Mesenchymal stem cell (in vitro differentiated cells and primary cell): Measurements from ENCODE around the gene TSPAN32.
"Not testable (repeated sequence)": the region's sequence is repeated elsewhere in the genome, so short reads cannot be mapped to it uniquely, and the experiment has no call there.

ENCODE experiments used
- DNase-seq: peaks from one replicate; pipeline ENCODE4 v3.0.0-alpha.2; 2013
- H2AFZ ChIP-seq: one replicate; pipeline ENCODE4 v1.6.1; 2013; ENCODE audit warnings: low read depth, mild to moderate bottlenecking, control low read depth, inconsistent platforms, low read length, moderate library complexity
- H2AK5ac ChIP-seq: 2 replicates; pipeline ENCODE4 v1.6.1; 2013; ENCODE audit warnings: low read length, moderate library complexity, mild to moderate bottlenecking, inconsistent platforms; ENCODE audit not compliant: severe bottlenecking
- H2BK120ac ChIP-seq: one replicate; pipeline ENCODE4 v1.6.1; 2013; ENCODE audit warnings: low read depth, mild to moderate bottlenecking, inconsistent platforms, low read length, moderate library complexity
- H2BK12ac ChIP-seq, 2 experiments: one replicate each; pipeline ENCODE4 v1.6.1; 2013; ENCODE audit warnings: inconsistent platforms in 2 of 2, low read length in 2 of 2, mild to moderate bottlenecking in 2 of 2, moderate library complexity in 2 of 2, control low read depth in 1 of 2
- H2BK15ac ChIP-seq: one replicate; pipeline ENCODE4 v1.6.1; 2013; ENCODE audit warnings: mild to moderate bottlenecking, low read depth, inconsistent platforms; ENCODE audit not compliant: poor library complexity, severe bottlenecking
- H2BK5ac ChIP-seq: 2 replicates; pipeline ENCODE4 v1.6.1; 2013; ENCODE audit warnings: low read depth, mild to moderate bottlenecking, low read length, control low read depth, inconsistent platforms; ENCODE audit not compliant: poor library complexity, severe bottlenecking
- H3K14ac ChIP-seq, 2 experiments: one replicate each; pipeline ENCODE4 v1.6.1; 2013; ENCODE audit warnings: inconsistent platforms in 2 of 2, low read length in 2 of 2, control low read depth in 1 of 2, mild to moderate bottlenecking in 1 of 2, moderate library complexity in 1 of 2
- H3K18ac ChIP-seq, 2 experiments: one replicate each; pipeline ENCODE4 v1.6.1; 2013; ENCODE audit warnings: inconsistent platforms in 2 of 2, low read length in 2 of 2, control low read depth in 1 of 2, low read depth in 1 of 2, mild to moderate bottlenecking in 1 of 2
- H3K23ac ChIP-seq, 2 experiments: one replicate each; pipeline ENCODE4 v1.6.1; 2013; ENCODE audit warnings: inconsistent platforms in 2 of 2, low read length in 2 of 2, mild to moderate bottlenecking in 2 of 2, moderate library complexity in 2 of 2, control low read depth in 1 of 2
- H3K27ac ChIP-seq: 2 replicates; pipeline ENCODE4 v1.5.1; 2013; ENCODE audit warnings: mild to moderate bottlenecking, moderate library complexity, low read length, control low read depth, inconsistent platforms; ENCODE audit not compliant: poor library complexity, severe bottlenecking
- H3K27me3 ChIP-seq, 2 experiments: 2 replicates each; pipeline versions ENCODE4 v1.6.1 to v1.7.0; 2013; ENCODE audit warnings: low read length in 2 of 2, mild to moderate bottlenecking in 2 of 2, moderate library complexity in 2 of 2, control low read depth in 1 of 2, inconsistent platforms in 1 of 2; ENCODE audit not compliant: control insufficient read depth in 1 of 2, insufficient read depth in 1 of 2
- H3K36me3 ChIP-seq, 2 experiments: 2 replicates each; pipeline versions ENCODE4 v1.6.1 to v1.7.0; 2013; ENCODE audit warnings: low read length in 2 of 2, control low read depth in 1 of 2, inconsistent platforms in 1 of 2, low read depth in 1 of 2, mild to moderate bottlenecking in 1 of 2; ENCODE audit not compliant: insufficient read depth in 2 of 2, control insufficient read depth in 1 of 2
- H3K4ac ChIP-seq, 2 experiments: one replicate each; pipeline ENCODE4 v1.6.1; 2013; ENCODE audit warnings: inconsistent platforms in 2 of 2, low read length in 2 of 2, mild to moderate bottlenecking in 2 of 2, moderate library complexity in 2 of 2, control low read depth in 1 of 2, low read depth in 1 of 2
- H3K4me1 ChIP-seq: 2 replicates; pipeline ENCODE4 v1.6.1; 2013; ENCODE audit warnings: low read depth, low read length, control low read depth; ENCODE audit not compliant: control insufficient read depth, insufficient read depth
- H3K4me2 ChIP-seq: 2 replicates; pipeline ENCODE4 v1.6.1; 2013; ENCODE audit warnings: low read length, mild to moderate bottlenecking, inconsistent platforms; ENCODE audit not compliant: poor library complexity, severe bottlenecking
- H3K4me3 ChIP-seq, 2 experiments: 2 replicates each; pipeline versions ENCODE4 v1.5.1 to v1.7.0; 2013; ENCODE audit warnings: low read length in 2 of 2, mild to moderate bottlenecking in 2 of 2, control low read depth in 1 of 2, low read depth in 1 of 2; ENCODE audit not compliant: insufficient read depth in 1 of 2
- H3K79me1 ChIP-seq: replicated peaks from 2 replicates; pipeline ENCODE4 v1.6.1; 2013; ENCODE audit warnings: mild to moderate bottlenecking, control low read depth, low read length, inconsistent platforms; ENCODE audit not compliant: poor library complexity, severe bottlenecking
- H3K9ac ChIP-seq: 2 replicates; pipeline ENCODE4 v1.7.0; 2013; ENCODE audit warnings: mild to moderate bottlenecking, low read length, moderate library complexity
- H3K9me3 ChIP-seq: 2 replicates; pipeline ENCODE4 v1.7.0; 2013; ENCODE audit warnings: mild to moderate bottlenecking, low read length; ENCODE audit not compliant: control insufficient read depth
- H4K8ac ChIP-seq: one replicate; pipeline ENCODE4 v1.6.1; 2013; ENCODE audit warnings: inconsistent platforms, mild to moderate bottlenecking, low read length, moderate library complexity
- H4K91ac ChIP-seq: one replicate; pipeline ENCODE4 v1.6.1; 2013; ENCODE audit warnings: mild to moderate bottlenecking, low read length, inconsistent platforms
- WGBS: methylation state at CpG from one replicate; pipeline ENCODE4 v1.1.7; 2013; ENCODE audit warnings: mixed read lengths; 5-methylcytosine and 5-hydroxymethylcytosine counted together

The TSPAN32 gene

GRCh38 chr11:2332569-2332968 lies 30.8 kb downstream of the TSPAN32 start:
- not testable (repeated sequence) for H4K8ac ChIP-seq, H3K27ac ChIP-seq, H3K14ac ChIP-seq, H4K91ac ChIP-seq, H2BK120ac ChIP-seq, H2AK5ac ChIP-seq, H3K4ac ChIP-seq, H3K79me1 ChIP-seq, H2AFZ ChIP-seq, H3K18ac ChIP-seq, H3K4me3 ChIP-seq, DNase-seq, H3K9ac ChIP-seq, H2BK12ac ChIP-seq, H3K23ac ChIP-seq, H3K9me3 ChIP-seq, H2BK15ac ChIP-seq, H3K36me3 ChIP-seq, H3K4me1 ChIP-seq, H2BK5ac ChIP-seq, H3K4me2 ChIP-seq
- peaks cover 0 to 11% of the 10 kb centered on the region in 2 experiments for H3K27me3 ChIP-seq
- WGBS: 85% methylated on average over 9 of the region's 29 CpGs

- H3K4me1 ChIP-seq, H2BK12ac ChIP-seq, H3K4me2 ChIP-seq, H2BK15ac ChIP-seq, H3K4ac ChIP-seq, H2BK5ac ChIP-seq, H4K8ac ChIP-seq, H3K79me1 ChIP-seq, DNase-seq, H3K9ac ChIP-seq, H3K14ac ChIP-seq, H3K23ac ChIP-seq, H2AFZ ChIP-seq, H2AK5ac ChIP-seq, H3K4me3 ChIP-seq, H2BK120ac ChIP-seq, H3K18ac ChIP-seq, H3K9me3 ChIP-seq, H3K27ac ChIP-seq, H4K91ac ChIP-seq, H3K36me3 ChIP-seq: not testable (repeated sequence)
- WGBS: no CpG with 5 or more reads among the region's 4 CpGs
- H3K27me3 ChIP-seq: peaks cover 0 to 21% of the 10 kb centered on the region in 2 experiments
Observed at GRCh38 chr11:2333486-2334205, 31.8 kb downstream of the TSPAN32 start.

GRCh38 chr11:2335286-2335685 lies 33.5 kb downstream of the TSPAN32 start:
- not testable (repeated sequence) for H3K36me3 ChIP-seq, H2AFZ ChIP-seq, H3K4me1 ChIP-seq, H4K8ac ChIP-seq, H3K9ac ChIP-seq, H3K79me1 ChIP-seq, H3K14ac ChIP-seq, H2AK5ac ChIP-seq, H2BK5ac ChIP-seq, H4K91ac ChIP-seq, H3K9me3 ChIP-seq, H3K27ac ChIP-seq, H2BK15ac ChIP-seq, H2BK120ac ChIP-seq, H3K18ac ChIP-seq, H3K4me2 ChIP-seq, H3K4me3 ChIP-seq, DNase-seq, H2BK12ac ChIP-seq, H3K4ac ChIP-seq, H3K23ac ChIP-seq
- peaks cover 0 to 27% of the 10 kb centered on the region in 2 experiments for H3K27me3 ChIP-seq
- 94% methylated on average over 17 of the region's 18 CpGs for WGBS

- 55% methylated on average over 8 of the region's 8 CpGs for WGBS
- H2BK120ac ChIP-seq, H3K27ac ChIP-seq, H3K9ac ChIP-seq, H2BK5ac ChIP-seq, H3K14ac ChIP-seq, H3K36me3 ChIP-seq, H4K8ac ChIP-seq, H2BK15ac ChIP-seq, H2AK5ac ChIP-seq, H4K91ac ChIP-seq, H3K4me2 ChIP-seq, DNase-seq, H3K9me3 ChIP-seq, H3K4ac ChIP-seq, H3K4me1 ChIP-seq, H2AFZ ChIP-seq, H3K23ac ChIP-seq, H3K18ac ChIP-seq, H2BK12ac ChIP-seq, H3K4me3 ChIP-seq, H3K79me1 ChIP-seq: not testable (repeated sequence)
- peaks cover 0 to 38% of the 10 kb centered on the region in 2 experiments for H3K27me3 ChIP-seq
Observed at GRCh38 chr11:2338760-2339159, 36.9 kb downstream of the TSPAN32 start.
